T-cell (primary cell): ENCODE results near the gene LYVE1. TPM values are rescaled to one million over a fixed set of nuclear protein-coding genes. Genes with fewer than 3 reads are reported as not detected.

Experiments used
- ATAC-seq, 4 experiments: fragments of 200-7000 bp in 3 of 4; fragments of 150-1000 bp in 1 of 4; cut with Tn5 transposase; replicated peaks in 1 of 4; 1 replicate in 3 of 4; 2 replicates in 1 of 4; pipeline ENCODE4 v1.10.0; 2021; ENCODE audit warnings: moderate library complexity in 3 of 4, mild to moderate bottlenecking in 2 of 4, moderate number of reproducible peaks in 1 of 4
- CTCF ChIA-PET, 2 donors: fragments of 300-600 bp; sonication (Branson Sonifier 250); formaldehyde crosslinking; loops; one replicate each; lab custom pipeline; 2022; ENCODE audit warnings: antibody characterized with exemption in 2 of 2; lab: Charles Lee
- POLR2A ChIA-PET, 2 donors: fragments of 300-600 bp; sonication (Branson Sonifier 250); formaldehyde crosslinking; loops; one replicate each; lab custom pipeline; 2022; ENCODE audit warnings: antibody characterized with exemption in 2 of 2; lab: Charles Lee
- DNase-seq, 35 experiments: peaks; one replicate each; pipeline versions ENCODE4 v3.0.0 to v3.0.0-alpha.2; 2013 to 2023
- H3K27ac ChIP-seq: one replicate; pipeline ENCODE4 v1.5.1; 2013; ENCODE audit warnings: low read length
- H3K27me3 ChIP-seq, 2 experiments: replicated peaks in 1 of 2; 1 replicate in 1 of 2; 2 replicates in 1 of 2; pipeline versions ENCODE4 v1.6.1 to v1.7.0; 2013; ENCODE audit warnings: low read length in 1 of 2, mixed read lengths in 1 of 2; ENCODE audit not compliant: control insufficient read depth in 2 of 2, insufficient read depth in 2 of 2; ENCODE audit errors: extremely low read depth in 1 of 2
- H3K36me3 ChIP-seq, 2 donors: 1 replicate in 1 of 2; 2 replicates in 1 of 2; pipeline versions ENCODE4 v1.6.1 to v1.7.0; 2013; ENCODE audit warnings: low read length in 1 of 2; ENCODE audit not compliant: control insufficient read depth in 2 of 2, insufficient read depth in 1 of 2; ENCODE audit errors: extremely low read depth in 1 of 2
- H3K4me1 ChIP-seq, 2 experiments: 1 replicate in 1 of 2; 2 replicates in 1 of 2; pipeline versions ENCODE4 v1.6.1 to v1.7.0; 2013; ENCODE audit warnings: low read length in 2 of 2, mixed read lengths in 1 of 2; ENCODE audit not compliant: insufficient read depth in 2 of 2, control insufficient read depth in 1 of 2; ENCODE audit errors: extremely low read depth in 1 of 2
- H3K4me3 ChIP-seq, 2 donors: 1 replicate in 1 of 2; 2 replicates in 1 of 2; pipeline versions ENCODE4 v1.5.1 to v1.7.0; 2013; ENCODE audit warnings: mild to moderate bottlenecking in 2 of 2, low read length in 1 of 2, moderate library complexity in 1 of 2; ENCODE audit not compliant: control insufficient read depth in 1 of 2; ENCODE audit errors: extremely low read depth in 1 of 2
- H3K9me3 ChIP-seq: 2 replicates; pipeline ENCODE4 v1.7.0; 2013
- H3K27ac Mint-ChIP-seq, 2 donors: one replicate each; pipeline ENCODE4 v1.8.0; 2020 to 2021; ENCODE audit warnings: mild to moderate bottlenecking in 2 of 2, mixed read lengths in 2 of 2
- H3K27me3 Mint-ChIP-seq, 2 donors: one replicate each; pipeline ENCODE4 v1.8.0; 2021 to 2022; ENCODE audit warnings: mixed read lengths in 2 of 2
- H3K36me3 Mint-ChIP-seq: one replicate; pipeline ENCODE4 v1.8.0; 2021; ENCODE audit warnings: mixed read lengths
- H3K4me1 Mint-ChIP-seq, 3 donors: one replicate each; pipeline ENCODE4 v1.8.0; 2020 to 2022; ENCODE audit warnings: mixed read lengths in 3 of 3, mild to moderate bottlenecking in 1 of 3
- H3K4me3 Mint-ChIP-seq, 3 donors: one replicate each; pipeline ENCODE4 v1.8.0; 2020 to 2022; ENCODE audit warnings: mild to moderate bottlenecking in 3 of 3, mixed read lengths in 3 of 3, moderate library complexity in 3 of 3
- H3K9me3 Mint-ChIP-seq, 3 donors: one replicate each; pipeline ENCODE4 v1.8.0; 2020 to 2022; ENCODE audit warnings: mixed read lengths in 3 of 3
- WGBS: methylation state at CpG from one replicate; pipeline ENCODE4 v1.1.5; 2013; ENCODE audit warnings: missing lambda C conversion rate; ENCODE audit not compliant: insufficient coverage; 5-methylcytosine and 5-hydroxymethylcytosine counted together
- total RNA-seq, 35 experiments: library from RNA in 6 of 35; stranded (reverse) in 6 of 35; fragments of 120-200 nt in 1 of 35; gene quantifications; one replicate each; pipeline versions ENCODE4 v1.2.1 to v1.2.4 and lab custom pipeline; 2013 to 2026

LYVE1 gene
- total RNA-seq, 5 donors from 2014 or later (not counting 1 experiment from before 2014, with no cell fraction given) = 0.33 to 0.61 (median 0.38) TPM; not detected in 2

DNA sequence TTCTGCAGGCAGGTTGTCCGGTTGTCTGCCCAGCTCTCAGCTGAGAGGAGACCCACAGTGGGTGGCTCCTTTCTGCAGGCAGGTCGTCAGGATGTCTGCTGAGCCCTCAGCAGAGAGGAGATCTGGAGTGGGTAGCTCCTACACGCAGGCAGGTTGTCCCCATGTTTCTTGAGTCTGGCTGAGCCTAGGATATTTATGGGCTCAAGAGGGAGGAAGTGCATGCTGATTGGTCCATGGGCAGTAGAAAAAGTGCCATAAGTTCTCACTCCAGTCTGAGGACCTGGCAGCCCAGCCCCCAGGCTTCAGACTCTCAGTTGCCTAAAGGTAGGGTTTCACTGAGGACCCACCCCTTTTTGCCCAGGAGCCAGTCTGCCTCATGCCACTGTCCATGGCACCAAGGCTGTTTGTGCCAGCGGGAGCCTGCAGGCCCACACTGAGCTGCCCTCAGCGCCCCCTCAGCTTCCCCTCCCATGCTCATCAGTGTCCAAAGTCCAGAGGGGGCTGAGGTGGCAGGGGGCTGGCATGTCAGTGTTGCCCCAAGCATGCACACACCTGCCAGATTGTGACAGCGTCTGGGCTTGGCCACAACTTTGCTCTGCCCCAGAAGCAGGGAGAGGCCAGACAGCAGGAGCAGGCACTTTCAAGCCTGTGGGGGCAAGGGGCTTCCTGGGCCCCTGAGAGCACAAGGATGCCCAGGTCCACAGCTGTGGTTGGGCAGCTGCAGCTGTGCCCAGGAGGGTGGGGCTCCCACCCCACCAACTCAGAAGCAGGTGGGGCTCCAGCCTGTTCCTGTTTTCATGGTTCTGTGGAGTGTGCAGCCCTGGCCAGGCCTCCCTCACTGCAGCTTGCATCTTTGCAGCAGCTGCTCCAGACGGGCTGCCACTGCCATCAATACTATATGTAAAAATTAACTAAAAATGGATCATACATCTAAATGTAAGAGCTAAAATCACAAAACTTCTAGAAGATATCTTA, 23.7 kb downstream of the LYVE1 start:
- ChIA-PET POLR2A (interaction anchor here (0.6 kb wide), 2 partner anchors 99 to 684 kb away, joined by 3 to 6 read pairs; no protein-coding TSS in a partner anchor), CTCF (interaction anchor here (0.6 to 0.8 kb wide), 2 partner anchors 10 to 86 kb away, joined by 5 to 6 read pairs; no protein-coding TSS in a partner anchor)
- no peaks in the 10 kb centered on the region for H3K9me3 Mint-ChIP-seq
- peaks cover 0 to 14% of the 10 kb centered on the region in 2 experiments for H3K27me3 ChIP-seq
- DNase-seq (peak in 1 of 35 experiments; percentile 16), ATAC-seq (no peak)
- H3K36me3 ChIP-seq = no peaks in the 10 kb centered on the region
- H3K4me3 ChIP-seq = no peak overlapping the region
- no peaks in the 10 kb centered on the region for H3K36me3 Mint-ChIP-seq
- no peak overlapping the region for H3K4me3 Mint-ChIP-seq
- H3K27ac Mint-ChIP-seq = no peak overlapping the region
- H3K9me3 ChIP-seq = no peaks in the 10 kb centered on the region
- 60% methylated on average over 6 of the region's 7 CpGs for WGBS
- H3K27ac ChIP-seq = no peak overlapping the region
- H3K4me1 Mint-ChIP-seq = peaks cover 12 to 16% (median 14%) of the 10 kb centered on the region in 3 donors
- peaks cover 0 to 12% of the 10 kb centered on the region in 2 experiments for H3K4me1 ChIP-seq
- H3K27me3 Mint-ChIP-seq = peaks cover 6 to 8% of the 10 kb centered on the region in 2 donors

DNA sequence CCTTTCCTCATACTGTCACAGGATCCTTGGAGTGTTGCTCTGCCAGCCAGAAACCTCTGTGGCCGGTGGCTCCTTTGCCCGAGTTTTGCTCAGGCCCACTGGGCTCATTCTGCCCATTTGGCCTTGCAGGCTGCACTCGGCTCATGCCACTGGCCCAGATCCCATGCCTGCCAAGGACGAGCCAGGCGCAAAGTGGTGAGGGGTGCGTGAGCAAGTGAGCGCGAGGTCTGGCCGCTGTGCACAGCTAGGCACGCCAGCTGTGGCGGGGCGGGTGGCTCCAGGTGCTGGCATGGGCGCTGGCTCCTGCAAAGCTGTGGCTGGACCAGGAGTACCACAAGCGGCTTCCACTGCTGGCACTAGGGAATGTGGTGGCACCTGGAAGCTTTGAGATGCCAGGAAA, 24.7 kb downstream of the LYVE1 start:
- Mint-ChIP-seq H3K27ac (no peak overlapping the region), H3K9me3 (no peaks in the 10 kb centered on the region), H3K27me3 (peaks cover 4 to 6% of the 10 kb centered on the region in 2 donors), H3K4me1 (peaks cover 14 to 26% (median 21%) of the 10 kb centered on the region in 3 donors), H3K36me3 (no peaks in the 10 kb centered on the region), H3K4me3 (no peak overlapping the region)
- Histone ChIP-seq H3K27me3 (peaks cover 0 to 13% of the 10 kb centered on the region in 2 experiments), H3K27ac (no peak overlapping the region), H3K36me3 (no peaks in the 10 kb centered on the region), H3K9me3 (no peaks in the 10 kb centered on the region), H3K4me3 (no peak overlapping the region), H3K4me1 (peaks cover 0 to 12% of the 10 kb centered on the region in 2 experiments)
- DNase-seq (no peak), ATAC-seq (no peak)
- 93% methylated on average over 12 of the region's 14 CpGs for WGBS
- POLR2A ChIA-PET = no interaction called here
- CTCF ChIA-PET = interaction anchor here in 1 of 2 donors (0.6 kb wide), 1 partner anchor 9 kb away, joined by 5 read pairs; no protein-coding TSS in a partner anchor

- no CpG with 5 or more reads among the region's 3 CpGs for WGBS
- no peak for ATAC-seq
- Histone ChIP-seq H3K36me3 (no peaks in the 10 kb centered on the region), H3K4me1 (peaks cover 0 to 12% of the 10 kb centered on the region in 2 experiments), H3K27ac (no peak overlapping the region), H3K27me3 (peaks cover 0 to 13% of the 10 kb centered on the region in 2 experiments), H3K4me3 (no peak overlapping the region), H3K9me3 (no peaks in the 10 kb centered on the region)
- H3K9me3 Mint-ChIP-seq = no peaks in the 10 kb centered on the region
- no peak overlapping the region for H3K4me3 Mint-ChIP-seq
- CTCF ChIA-PET = interaction anchor here (0.6 to 2.2 kb wide), 3 partner anchors 10 to 930 kb away, joined by 3 to 12 read pairs (median 7); partner anchors contain the start of gene EIF4G2 (in 1 of the 2)
- H3K27ac Mint-ChIP-seq = no peak overlapping the region
- no peak for DNase-seq
- POLR2A ChIA-PET = interaction anchor here (0.6 to 2.8 kb wide), 2 partner anchors 11 to 266 kb away, joined by 3 to 13 read pairs; partner anchors contain the start of gene EIF4G2 (in 1 of the 2)
- H3K27me3 Mint-ChIP-seq = no peaks in the 10 kb centered on the region
- peaks cover 16 to 30% (median 22%) of the 10 kb centered on the region in 3 donors for H3K4me1 Mint-ChIP-seq
- H3K36me3 Mint-ChIP-seq = no peaks in the 10 kb centered on the region
These were observed 25.7 kb downstream of the LYVE1 start for GRCh38 chr11:10542776-10543175.

DNA sequence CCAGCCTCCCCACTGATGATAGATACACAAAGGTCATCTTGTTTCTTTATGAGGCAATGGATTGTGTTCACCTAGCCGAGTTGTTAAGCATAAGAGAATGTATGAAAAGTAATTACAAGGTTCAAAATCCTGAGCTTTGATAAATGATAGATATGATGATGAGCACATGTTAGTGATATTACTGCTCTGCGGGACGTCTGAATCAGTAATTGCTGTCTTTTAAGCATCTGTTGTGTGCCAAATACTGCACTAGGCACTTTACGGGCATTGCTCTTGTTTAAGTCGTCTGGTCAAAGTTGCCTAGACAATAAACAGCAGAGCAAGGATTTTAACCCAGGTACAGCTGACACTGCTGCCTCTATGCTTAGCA, 26.9 kb downstream of the LYVE1 start:
- H3K27me3 ChIP-seq = peaks cover 0 to 13% of the 10 kb centered on the region in 2 experiments
- ATAC-seq (no peak), DNase-seq (no peak)
- WGBS = 71% methylated on average over 4 of the region's 5 CpGs
- no peak overlapping the region for H3K27ac ChIP-seq
- Mint-ChIP-seq H3K27ac (peak overlapping the region; percentile 58 to 75), H3K27me3 (no peaks in the 10 kb centered on the region), H3K4me3 (peak overlapping the region; percentile 87 to 91 (median 87)), H3K36me3 (no peaks in the 10 kb centered on the region), H3K4me1 (peaks cover 17 to 32% (median 26%) of the 10 kb centered on the region in 3 donors), H3K9me3 (no peaks in the 10 kb centered on the region)
- peak overlapping the region; percentile 82 to 86 for H3K4me3 ChIP-seq
- ChIA-PET POLR2A (interaction anchor here (0.5 to 2.8 kb wide), 5 partner anchors 10 to 1119 kb away, joined by 3 to 13 read pairs (median 3); partner anchors contain the start of gene EIF4G2 (in 1 of the 2)), CTCF (interaction anchor here (0.6 to 2.8 kb wide), 15 partner anchors 9 to 1155 kb away, joined by 3 to 14 read pairs (median 6); partner anchors contain the start of genes AMPD3 (in 1 of the 2) and EIF4G2 (in 1 of the 2))
- no peaks in the 10 kb centered on the region for H3K36me3 ChIP-seq
- no peaks in the 10 kb centered on the region for H3K9me3 ChIP-seq
- H3K4me1 ChIP-seq = peaks cover 2 to 12% of the 10 kb centered on the region in 2 experiments

DNA sequence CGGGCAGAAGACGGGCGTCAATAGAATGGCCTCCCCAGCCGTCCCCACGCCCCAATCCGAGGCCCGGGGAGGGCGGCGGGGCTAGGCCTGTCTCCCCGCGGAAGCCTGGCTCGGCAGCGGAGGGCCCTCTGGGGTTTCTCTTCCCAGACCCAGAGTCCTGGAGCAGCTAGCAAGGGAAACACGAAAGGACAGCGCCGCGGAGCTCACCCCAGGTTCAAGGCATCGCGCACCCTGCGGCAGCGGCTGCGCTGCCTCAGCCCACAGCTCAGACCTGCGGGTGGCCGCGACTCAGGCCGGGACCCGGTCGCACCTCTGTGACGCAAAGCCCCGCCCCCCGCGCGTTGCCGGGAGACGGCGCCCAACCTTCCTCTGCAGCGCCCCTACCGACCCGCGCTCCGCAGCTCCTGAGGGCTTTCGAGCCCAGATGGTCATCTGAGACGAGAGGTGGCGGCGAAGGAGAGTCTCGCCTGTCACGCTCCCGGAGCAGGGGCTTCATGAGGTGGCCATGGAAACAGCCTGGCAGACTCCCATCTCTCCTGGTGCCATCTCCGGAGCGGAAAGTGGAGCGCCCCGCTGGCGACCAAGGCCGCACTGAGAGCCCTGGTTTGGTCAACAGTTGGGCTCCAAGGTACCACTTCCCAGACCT, 27.4 kb downstream of the LYVE1 start, which contains the start of gene RNF141:
RNF141 (minus strand) TSS at position 273 of the 646 bp plus-strand sequence. CDS start 7,029 bp downstream, outside the sequence.
- Mint-ChIP-seq H3K4me1 (peaks cover 22 to 37% (median 30%) of the 10 kb centered on the region in 3 donors), H3K9me3 (no peaks in the 10 kb centered on the region), H3K27me3 (no peaks in the 10 kb centered on the region), H3K36me3 (no peaks in the 10 kb centered on the region), H3K27ac (peak within 1 kb of the TSS; percentile 75 to 86), H3K4me3 (peak within 1 kb of the TSS; percentile 87 to 91 (median 87))
- H3K4me3 ChIP-seq = peak within 1 kb of the TSS; percentile 82 to 86
- no peaks in the 10 kb centered on the region for H3K9me3 ChIP-seq
- peak; percentile 97 to 99 (median 98) for ATAC-seq
- DNase-seq = peak; percentile 81 to 98 (median 92)
- peaks cover 2 to 12% of the 10 kb centered on the region in 2 experiments for H3K4me1 ChIP-seq
- no peaks in the 10 kb centered on the region for H3K36me3 ChIP-seq
- ChIA-PET POLR2A (interaction anchor here (0.5 to 2.8 kb wide), 8 partner anchors 10 to 1119 kb away, joined by 3 to 13 read pairs (median 3); partner anchors contain the start of genes AMPD3 (in 1 of the 2), EIF4G2 (in 1 of the 2) and ZBED5 (in 1 of the 2)), CTCF (interaction anchor here (0.5 to 2.8 kb wide), 21 partner anchors 9 to 1402 kb away, joined by 3 to 14 read pairs (median 5); partner anchors contain the start of genes AMPD3 (in 1 of the 2), CTR9 (in 1 of the 2), EIF4G2 (in 1 of the 2) and ZBED5 (in 1 of the 2))
- H3K27me3 ChIP-seq = peaks cover 0 to 13% of the 10 kb centered on the region in 2 experiments
- H3K27ac ChIP-seq = peak within 1 kb of the TSS; percentile 78
- 1% methylated on average over 52 of the region's 54 CpGs for WGBS
